Measurements from ENCODE around the gene DNM3.

DNM3 gene

DNA sequence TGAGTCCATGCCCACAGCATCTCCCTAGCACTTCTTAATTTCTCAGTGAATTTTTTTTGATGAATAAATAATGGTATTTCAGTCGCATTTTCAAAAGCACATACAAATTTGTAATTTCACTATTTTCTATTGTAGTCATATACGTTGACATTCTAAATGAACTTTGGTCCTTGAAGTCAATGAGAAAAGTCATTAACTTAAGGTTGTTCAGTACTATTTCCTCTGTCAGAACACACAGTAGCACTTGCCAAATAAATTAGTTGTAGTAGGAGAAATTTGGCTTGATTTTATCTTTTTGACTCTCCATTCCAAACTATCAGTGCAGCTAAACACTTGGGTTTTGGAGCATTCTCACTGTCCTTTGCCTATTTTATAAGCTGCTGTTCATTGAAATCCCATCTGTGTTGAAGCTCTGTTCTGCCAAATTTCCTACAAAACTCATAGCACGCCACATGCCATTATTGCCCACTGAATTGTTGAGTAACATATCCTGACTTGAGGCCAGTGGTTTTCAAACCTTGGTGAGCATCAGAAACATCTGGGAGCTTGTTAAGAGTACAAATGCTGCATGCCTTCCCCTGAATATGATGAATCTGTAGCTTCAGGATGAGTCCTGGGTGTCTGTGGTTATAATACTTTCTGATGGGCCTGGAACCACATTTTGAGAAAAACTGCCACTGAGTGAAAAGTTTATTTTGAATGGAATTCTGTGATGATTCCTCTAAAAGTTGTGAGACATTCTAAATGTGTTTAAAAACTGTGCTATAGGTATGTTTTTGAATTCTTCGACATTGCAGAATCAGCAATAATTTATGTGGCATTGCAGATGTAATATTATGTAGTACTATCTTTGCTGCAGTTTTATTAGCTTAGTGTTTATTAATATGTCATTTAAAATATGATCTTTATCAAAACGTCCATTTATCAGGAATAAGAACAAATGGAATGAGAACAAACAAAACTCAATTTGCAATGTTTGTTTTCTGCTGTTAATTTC is 78.9 kb downstream of the DNM3 start:
- no peak for DNase-seq (ENCODE audit: low read depth in 2 of 2)

DNA sequence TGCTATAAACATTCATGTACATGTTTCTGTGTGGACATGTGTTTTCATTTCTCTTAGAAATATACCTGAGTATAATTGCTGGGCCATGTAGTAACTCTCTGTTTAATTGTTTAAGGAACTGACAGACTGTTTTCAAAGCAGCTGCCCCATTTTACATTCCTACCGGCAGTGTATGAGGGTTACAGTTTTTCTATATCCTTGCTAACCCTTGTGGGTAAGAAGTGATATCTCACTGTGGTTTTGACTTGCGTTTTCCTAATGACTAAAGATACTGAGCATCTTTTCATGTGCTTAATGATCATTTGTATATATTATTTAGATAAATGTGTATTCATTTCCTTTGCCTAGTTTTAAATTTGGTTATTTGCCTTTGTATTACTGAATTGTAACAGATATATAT is 81.7 kb downstream of the DNM3 start:
- DNase-seq (ENCODE audit: low read depth in 2 of 2), result no peak

DNA sequence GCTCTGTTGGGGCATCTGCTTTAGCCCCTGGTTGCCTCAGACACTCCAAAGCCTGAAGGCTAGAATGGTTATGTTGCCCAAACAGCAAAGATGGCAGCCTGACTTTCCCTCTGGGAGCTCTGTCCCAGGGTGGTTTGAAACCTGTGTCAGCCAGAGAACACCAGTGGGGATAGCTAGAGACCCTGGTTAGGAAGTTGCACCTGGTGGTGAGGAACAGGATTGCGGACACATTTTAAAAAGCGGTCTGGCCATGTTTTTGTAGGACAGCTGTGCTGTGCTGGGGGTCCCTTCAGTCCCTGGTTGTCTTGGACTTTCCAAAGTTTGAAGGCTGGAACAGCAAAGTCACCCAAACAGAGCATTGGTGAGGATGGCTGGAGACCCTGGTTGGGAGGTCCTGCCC is 87.8 kb downstream of the DNM3 start:
- DNase-seq (ENCODE audit: low read depth in 2 of 2), result no peak

DNA sequence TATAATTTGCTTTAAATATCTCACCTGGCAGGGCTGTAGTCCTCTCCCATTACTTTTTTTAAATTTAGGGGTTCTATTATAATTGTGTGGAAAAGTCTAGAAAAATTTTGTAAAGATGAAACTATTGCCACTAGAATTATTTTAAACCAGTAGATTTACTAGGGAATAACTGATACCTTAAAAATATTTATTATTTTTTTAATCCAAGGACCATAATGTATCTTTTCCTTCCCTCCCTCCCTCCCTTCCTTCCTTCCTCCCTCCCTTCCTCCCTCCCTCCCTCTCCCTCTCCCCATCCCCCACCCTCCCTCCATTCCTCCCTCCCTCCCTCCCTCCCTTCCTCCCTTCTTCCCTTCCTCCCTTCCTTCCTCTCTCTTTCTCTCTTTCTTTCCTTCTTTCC is 90.5 kb downstream of the DNM3 start:
- DNase-seq (ENCODE audit: low read depth in 2 of 2), result no peak

DNA sequence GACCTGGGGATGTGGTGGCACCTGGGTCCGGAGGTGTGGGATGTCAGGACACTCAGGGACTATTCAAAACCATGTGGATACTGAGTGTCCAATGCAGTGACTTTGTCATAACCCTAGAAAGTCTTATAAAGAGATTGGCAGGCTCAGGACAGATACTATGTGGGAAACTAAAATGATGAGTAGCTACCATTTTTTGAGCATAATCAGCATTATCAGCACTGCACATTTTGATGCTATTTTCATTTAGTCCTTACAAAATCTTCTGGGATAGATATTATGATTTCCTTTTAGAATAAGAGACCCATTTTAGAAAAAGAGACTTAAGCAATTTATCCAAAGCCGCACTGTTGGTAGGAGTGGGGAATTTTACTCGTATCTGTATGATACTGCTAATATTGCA is 93.4 kb downstream of the DNM3 start:
- no peak for DNase-seq (ENCODE audit: low read depth in 2 of 2)

DNA sequence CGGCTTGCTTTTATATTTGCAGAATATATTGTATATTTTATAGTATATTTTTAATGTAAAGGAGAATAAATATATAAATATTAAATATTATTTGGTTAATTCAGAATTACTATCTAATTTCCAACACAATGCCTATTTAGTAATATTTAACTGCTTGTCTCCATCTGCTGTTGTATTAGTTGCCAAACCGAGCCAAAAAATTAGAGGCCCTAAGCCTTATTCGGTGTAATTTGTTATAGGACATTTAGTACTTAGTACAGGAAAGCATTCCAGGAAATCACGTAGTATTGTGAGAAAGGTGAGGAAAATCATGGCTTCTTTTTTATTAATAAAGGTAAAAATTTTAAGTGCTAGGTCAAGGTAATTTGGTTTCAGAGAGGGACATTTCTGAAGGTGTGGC is 93.8 kb downstream of the DNM3 start:
- DNase-seq (ENCODE audit: low read depth in 2 of 2), result no peak

DNA sequence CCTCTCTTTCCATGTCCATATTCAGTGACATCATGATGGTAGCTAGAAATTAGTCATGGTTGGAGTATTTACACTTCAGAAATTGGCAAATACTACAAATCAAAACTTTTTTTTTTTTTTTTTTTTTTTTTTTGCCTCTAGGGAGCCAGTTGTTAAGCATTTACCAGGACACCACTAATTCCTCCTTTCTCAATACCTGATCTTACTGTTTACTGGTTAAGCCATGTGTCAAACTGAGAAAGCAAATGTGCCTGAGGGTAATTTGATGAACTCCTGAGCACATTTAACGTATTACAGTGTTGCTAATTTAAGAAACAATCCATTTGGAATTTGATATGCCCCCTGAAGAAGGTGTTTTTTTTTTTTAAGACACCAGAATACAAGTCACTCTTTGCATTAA is 94.4 kb downstream of the DNM3 start:
- no peak for DNase-seq (ENCODE audit: low read depth in 2 of 2)

DNA sequence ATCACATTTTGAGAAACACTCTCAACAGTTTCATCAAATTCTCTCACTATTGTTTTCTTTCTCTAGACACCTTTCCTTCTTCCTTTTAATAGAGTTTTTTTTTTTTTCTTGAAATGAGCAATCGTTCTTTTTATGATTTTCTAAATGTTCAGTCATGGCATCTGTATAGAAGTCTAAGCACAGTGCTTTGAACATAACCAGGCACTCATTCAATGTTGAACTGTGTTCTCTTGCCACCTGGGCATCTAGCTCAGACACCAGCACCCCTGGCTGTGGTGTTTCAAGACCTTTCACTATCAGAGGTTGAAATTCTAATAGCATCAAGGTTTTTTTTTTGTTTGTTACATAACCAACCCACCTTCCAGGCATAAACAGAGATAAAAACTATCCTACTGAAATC is 96.6 kb downstream of the DNM3 start:
- no peak for DNase-seq (ENCODE audit: low read depth in 2 of 2)

DNA sequence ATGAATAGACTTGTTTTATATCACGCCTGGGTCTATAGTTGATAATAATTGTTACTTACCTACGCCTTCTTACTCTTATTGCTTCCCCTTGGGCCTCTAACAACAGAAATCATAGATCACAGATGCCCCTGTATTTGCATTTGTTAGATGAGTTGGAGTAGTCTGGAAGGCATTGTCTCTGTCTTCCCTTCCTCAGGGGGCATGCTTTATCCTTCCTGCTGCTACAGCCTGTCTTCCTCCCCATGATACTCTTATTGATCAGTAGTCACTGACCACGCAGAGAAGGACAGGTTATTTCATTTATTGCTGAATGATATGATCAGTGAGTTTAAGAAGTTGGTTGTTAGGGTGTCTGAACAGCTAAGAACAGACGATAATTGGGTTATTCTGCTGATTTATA is 98.4 kb downstream of the DNM3 start:
- DNase-seq (ENCODE audit: low read depth in 2 of 2), result no peak

DNA sequence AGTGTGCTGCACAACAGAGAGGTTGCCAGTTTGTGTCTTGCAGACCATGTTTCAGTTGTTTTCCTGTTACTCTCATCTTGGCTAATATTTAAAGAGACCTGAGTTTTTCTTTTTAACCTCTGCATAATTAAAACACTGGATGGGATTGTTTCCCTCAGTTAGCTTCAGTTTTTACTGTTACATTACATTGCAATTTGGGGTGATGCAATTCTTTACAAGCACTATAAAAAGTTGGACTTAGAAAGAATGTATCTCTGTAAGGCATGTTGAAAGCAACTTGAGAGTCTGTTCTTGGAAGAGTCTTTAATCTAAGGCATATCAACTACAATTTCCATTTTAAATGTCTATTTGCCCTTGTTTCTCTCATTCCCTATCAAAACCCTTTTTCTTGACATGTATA is 99.1 kb downstream of the DNM3 start:
- no peak for DNase-seq (ENCODE audit: low read depth in 2 of 2)

DNA sequence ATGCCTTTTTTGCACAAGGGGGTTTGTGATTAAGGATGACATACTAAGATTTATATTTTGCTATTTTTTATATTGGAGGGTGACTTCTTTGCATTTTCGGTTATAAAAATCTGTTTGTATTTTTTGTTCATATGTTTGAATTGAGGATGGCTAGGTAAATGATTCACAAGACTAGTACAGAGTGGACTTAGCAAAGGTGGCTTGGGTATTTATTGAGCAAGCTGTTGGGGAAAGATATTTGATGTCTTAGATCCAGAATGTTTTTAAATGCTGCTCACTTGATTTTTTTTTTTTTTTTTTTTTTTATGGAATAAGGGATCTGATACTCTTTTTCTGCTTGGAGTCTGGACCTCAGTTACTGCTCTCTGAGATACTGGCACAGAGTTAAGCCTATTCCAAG is 100.6 kb downstream of the DNM3 start:
- no peak for DNase-seq (ENCODE audit: low read depth in 2 of 2)

DNA sequence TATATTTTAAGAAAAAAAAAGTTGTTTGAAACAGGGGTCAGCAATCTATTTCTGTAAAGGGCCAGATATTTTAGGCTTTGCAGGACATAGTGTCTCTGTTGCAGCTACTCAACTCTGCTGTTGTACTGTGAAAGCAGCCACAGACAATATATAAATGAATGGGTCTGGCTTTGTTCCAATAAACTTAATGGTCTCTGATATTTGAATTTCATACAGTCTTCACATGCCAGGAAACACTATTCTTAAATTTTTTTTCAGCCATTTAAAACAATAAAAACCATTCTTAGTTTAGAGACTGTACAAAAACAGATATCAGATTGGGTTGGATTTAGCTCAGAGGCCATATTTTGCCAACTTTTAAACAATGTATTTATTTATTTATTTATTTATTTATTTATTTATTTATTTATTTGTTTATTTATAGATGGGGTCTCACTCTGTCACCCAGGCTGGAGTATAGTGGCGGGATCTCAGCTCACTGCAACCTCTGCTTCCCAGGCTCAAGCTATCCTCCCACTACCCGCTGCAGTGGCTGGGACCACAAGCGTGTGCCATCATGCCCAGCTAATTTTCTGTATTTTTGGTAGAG is 102.8 kb downstream of the DNM3 start:
- no peak for DNase-seq (ENCODE audit: low read depth in 2 of 2)

DNA sequence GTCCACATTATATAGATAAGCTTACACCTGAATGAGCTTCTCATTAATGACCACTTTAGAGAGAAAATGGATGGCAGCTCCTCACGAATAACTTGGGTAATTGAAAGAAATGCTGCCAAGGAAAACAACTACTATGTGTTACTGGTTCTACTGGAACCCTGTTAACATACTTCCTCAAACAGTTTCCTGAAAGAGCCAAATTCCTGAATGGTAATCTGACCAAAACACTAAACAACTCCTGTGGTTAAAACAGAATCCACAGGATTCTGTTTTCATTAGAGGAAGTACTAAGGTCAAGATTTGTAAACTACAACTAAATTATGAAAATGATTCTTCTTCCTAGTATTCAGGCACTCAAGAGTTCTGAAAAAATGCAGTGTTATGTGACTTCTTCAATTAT is 107.2 kb downstream of the DNM3 start:
- no peak for DNase-seq (ENCODE audit: low read depth in 2 of 2)

DNA sequence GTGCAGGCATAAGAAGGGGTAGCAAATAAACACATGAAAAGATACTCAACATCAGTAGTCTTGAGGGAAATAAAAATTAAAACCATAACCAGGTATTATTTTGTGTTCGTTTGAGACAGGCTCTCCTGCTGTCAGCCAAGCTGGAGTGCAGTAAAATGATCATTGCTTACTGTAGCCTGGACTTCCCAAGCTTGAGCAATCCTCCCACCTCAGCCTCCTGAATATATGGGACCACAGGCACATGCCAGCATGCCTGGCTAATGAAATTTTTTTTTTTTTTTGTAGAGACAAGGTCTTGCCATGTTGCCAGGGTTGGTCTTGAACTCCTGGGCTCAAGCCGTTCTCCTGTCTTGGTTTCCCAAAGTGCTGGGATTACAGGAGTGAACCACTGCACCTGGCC is 108.0 kb downstream of the DNM3 start:
- no peak for DNase-seq (ENCODE audit: low read depth in 2 of 2)

DNA sequence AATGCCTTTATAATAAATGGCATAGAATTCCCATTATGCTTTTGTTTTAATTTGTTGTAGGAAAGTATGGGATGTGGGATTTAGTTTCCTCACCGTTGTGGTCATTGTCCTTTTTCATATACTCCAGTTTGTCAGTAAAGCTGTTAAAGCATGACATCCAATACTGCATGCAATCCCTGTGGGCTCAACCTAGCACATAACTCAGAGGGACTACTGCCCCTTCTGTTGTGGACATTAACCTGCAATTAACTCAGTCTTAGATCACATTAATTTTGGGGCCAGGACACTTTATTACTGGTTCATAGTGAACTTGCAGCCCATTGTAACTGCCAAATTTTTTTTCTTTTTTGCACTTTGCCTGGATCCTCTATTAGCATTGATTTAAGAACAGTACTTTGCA is 112.5 kb downstream of the DNM3 start:
- no peak for DNase-seq (ENCODE audit: low read depth in 2 of 2)

DNA sequence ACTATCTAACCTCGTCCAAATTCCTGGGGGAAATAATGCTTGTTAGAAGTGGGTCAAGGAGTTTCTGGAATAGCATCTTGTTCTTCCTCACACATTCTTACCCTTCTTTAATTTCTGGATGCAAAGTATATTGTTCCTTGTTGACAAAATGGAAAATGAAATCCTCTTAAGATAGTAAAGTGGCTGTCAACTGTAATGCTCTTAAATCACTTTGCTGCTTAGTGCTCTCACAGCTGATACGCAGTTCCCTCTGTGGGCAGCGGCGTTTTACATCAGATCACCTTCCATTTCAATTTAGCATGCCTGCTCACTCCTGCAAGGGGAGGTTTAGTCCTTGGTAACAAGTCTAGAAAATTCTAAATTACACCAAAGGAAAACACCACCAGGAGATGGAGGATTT is 113.1 kb downstream of the DNM3 start:
- no peak for DNase-seq (ENCODE audit: low read depth in 2 of 2)

DNA sequence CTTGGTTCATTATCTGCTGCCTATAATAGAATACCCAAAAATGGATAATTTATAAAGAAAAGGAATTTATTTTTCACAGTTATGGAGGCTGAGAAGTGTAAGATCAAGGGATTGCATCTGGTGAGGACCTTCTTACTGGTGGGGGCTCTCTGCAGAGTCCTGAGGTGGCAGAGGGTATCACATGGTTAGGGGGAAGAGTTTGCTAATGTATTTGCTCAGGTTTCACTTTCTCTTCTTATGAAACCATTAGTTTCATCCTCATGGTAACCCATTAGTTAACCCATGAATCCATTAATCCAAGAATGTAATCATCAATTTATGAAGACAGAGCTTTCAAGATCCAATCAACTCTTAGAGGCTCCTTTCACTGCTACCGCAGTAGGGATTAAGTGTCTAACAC is 120.6 kb downstream of the DNM3 start:
- DNase-seq (ENCODE audit: low read depth in 2 of 2), result no peak

DNA sequence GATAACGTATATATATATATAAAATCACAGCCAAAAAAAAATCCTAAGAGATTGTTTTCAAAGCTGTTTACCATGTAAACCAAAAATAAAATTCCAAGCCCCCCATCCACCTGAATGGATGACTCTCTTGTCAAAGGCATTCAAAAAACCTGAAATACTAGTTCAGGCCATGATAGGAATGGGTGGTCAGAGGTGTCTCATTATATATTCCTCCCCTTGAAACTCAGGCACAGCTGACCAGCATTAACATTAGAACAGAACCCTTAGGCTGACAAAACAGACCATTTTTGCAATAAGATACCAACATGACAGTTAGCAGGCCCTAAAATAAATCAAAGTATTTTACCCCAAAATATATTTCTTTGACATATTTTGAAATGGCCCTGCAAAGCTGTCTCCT is 122.5 kb downstream of the DNM3 start:
- DNase-seq (ENCODE audit: low read depth in 2 of 2), result no peak

DNA sequence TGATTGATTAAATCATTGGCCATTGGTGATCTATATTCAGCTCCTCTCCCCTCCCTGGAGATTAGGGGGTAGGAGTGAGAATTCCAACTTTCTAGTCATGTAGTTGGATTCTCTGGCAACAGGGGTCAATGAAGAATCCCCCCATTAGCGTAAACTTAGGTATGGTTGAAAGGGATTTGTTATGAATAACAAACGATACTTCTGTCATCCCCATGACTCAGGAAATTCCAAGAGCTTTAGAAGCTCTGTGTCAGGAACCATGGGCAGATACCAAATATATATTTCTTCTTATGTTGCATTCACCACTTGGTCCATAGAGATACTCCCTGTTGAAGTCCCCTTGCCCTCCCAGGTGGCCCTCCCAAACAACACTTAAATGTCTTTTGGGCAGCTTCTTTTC is 124.5 kb downstream of the DNM3 start:
- DNase-seq (ENCODE audit: low read depth in 2 of 2), result no peak

DNA sequence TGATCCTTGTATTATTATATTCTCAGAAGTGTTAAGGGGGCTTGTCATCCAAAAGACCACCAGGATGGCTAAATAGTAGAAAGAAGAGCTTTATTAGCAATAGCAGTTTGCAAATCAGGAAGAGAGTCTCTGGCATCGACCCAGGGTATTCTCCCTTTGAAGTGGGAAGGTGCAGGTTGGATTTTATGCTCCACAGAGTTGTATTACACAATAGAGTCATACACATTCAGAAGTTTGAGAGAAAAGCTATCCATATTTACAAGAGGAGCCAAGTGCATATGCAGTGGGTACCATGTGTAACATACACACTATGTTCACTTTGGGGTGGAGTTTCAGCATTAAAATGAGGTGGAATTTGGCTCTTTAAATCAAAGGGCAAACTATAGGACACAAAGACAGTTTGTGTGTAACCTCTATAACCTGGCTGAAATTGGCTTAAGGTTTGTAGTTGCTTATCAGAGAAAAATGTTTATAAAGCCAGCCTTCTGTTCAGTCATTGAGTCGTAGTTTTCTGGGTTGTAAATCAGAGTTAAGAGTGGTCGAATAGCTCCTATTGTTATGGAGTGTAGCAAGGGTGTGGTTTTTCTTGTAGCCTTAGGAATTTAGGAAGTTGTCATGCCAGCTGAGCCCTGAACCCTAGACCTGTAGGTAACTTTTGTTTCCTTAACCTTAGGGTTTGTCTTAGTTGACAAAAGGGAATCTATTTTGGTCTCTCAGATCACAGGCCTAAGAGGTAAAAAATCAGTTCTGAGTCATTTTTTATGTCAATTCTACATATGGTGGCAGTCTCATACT is 125.3 kb downstream of the DNM3 start:
- DNase-seq (ENCODE audit: low read depth in 2 of 2), result no peak

DNA sequence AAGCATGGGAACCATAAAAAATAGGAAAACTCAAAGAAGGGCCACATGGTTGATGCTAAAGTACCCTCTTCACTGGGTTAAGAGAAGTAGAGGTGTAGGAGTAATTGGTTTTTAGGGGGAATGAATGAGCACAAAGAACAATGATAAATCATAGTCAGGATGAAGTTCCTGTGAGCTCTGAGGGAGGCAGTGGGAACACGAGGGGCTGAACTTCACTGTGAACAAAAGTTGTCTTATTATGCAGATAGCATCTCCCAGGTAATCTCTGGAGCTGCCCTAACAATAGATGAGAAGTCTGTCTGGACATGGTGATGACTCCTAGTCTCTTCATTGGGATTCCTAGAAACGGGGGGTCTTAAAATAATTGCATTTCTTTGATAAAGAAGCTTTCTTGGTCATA is 127.9 kb downstream of the DNM3 start:
- DNase-seq (ENCODE audit: low read depth in 2 of 2), result no peak

DNA sequence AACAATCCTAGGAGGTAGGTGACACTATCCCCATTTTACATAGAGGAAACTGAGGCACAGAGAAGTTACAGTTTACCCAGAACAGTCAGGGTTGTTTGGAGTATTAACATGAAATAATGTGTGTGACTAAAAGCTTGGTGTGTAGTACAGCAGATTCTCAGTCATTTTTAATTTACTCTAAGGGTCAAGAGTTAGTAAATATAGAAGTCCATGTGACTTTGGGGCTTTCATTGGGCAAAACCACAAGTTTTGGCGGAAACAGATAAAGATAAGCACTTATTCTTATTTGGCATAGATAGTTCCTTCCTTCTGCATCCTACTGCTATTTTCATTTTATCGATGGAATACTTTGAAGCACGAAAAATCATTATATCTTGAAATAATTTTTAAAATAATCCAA is 128.5 kb downstream of the DNM3 start:
- no peak for DNase-seq (ENCODE audit: low read depth in 2 of 2)

DNA sequence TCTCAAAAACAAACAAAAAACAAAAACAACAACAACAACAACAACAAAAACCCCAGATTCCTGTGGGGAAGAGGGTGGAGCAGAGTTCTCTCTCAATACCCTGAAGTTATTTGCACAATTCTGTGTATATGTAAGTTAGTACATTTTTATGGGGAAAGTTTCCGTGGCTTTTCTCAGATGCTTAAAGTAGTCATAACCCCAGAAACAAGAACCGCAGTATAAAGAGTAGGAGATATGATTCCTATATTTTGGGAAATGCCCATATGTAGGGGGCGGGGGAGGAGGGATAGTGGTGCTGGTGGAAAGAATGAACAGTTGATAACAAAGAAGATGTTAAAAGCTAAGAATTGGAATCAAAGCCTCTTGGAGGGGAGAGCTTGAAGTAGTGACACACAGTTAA is 131.5 kb downstream of the DNM3 start:
- no peak for DNase-seq (ENCODE audit: low read depth in 2 of 2)
